Brain microvascular endothelial cell (primary cell): Measurements from ENCODE around the gene CWC22.

Source experiments
- DNase-seq: peaks from one replicate; pipeline ENCODE4 v3.0.0-alpha.2; 2020
- H3K27ac ChIP-seq: fragments of 250-450 bp; sonication (Bioruptor Pico); 2 replicates; pipeline ENCODE4 v1.5.1; 2020; ENCODE audit warnings: mild to moderate bottlenecking, moderate library complexity
- H3K27me3 ChIP-seq: fragments of 250-450 bp; sonication (Bioruptor Pico); replicated peaks from 2 replicates; pipeline ENCODE4 v1.5.1; 2020; ENCODE audit warnings: mild to moderate bottlenecking
- H3K36me3 ChIP-seq: fragments of 250-450 bp; sonication (Bioruptor Pico); replicated peaks from 2 replicates; pipeline ENCODE4 v1.5.1; 2020; ENCODE audit warnings: mild to moderate bottlenecking
- H3K4me3 ChIP-seq: 2 replicates; pipeline ENCODE4 v1.5.1; 2011; ENCODE audit warnings: low read depth, mild to moderate bottlenecking, control low read depth, low read length, moderate library complexity
- CTCF ChIP-seq: IDR thresholded peaks from 2 replicates; pipeline ENCODE4 v1.5.1; 2011; ENCODE audit warnings: low read depth, mild to moderate bottlenecking, moderate library complexity, low read length, control low read depth, inconsistent platforms; ENCODE audit errors: missing control alignments
- in situ Hi-C: cut with HindIII; loops from 2 replicates; pipeline ENCODE4 v1.10.0; 2017; ENCODE audit warnings: low sequenced_read_pairs, low pct_ligation_motif_present

CWC22 gene

DNA sequence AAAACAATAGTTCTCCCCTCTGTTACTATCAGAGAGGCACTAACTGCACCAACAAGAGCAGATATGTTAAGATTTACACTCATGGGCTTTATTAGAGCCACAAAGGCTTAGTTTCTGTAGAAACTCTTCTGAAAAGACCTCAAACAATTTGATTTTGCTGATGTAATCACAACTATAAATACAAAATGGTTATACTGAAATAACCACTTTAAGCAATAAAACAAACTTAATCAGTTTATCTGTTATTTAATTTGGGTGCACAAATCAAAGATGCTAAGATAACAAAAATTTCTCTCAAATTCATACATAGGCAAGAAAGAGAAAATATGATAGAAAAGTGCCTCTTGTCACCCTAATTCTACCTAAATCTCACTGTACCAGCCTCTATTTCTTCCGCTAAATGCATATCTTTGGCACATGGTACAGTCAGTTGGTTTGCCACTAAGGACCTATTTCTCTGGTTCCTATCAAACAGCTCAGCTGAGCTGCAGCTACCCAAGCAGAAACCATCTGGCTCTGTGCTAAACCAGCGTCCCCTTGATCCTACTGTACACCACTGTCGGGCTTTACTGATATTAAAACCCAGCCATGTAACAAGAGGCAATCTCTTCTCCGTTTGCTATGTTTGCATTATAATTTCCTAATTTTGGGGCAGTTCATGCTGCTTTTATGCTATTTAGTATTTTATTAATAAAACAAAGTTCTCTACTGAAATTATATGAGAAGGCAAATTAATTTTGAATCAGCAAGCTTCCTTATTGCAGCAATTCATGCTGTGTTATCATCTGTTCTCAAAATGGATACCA lies 60.1 kb downstream of the CWC22 start:
- H3K27me3 ChIP-seq, result no peaks in the 10 kb centered on the region

GRCh38 chr2:179946346-179946745 lies 60.8 kb downstream of the CWC22 start:
- no peaks in the 10 kb centered on the region for H3K27me3 ChIP-seq
- DNase-seq, result no peak
- no peak overlapping the region for H3K4me3 ChIP-seq
- in situ Hi-C loops, result no loop called here
- peaks cover 14% of the 10 kb centered on the region for H3K36me3 ChIP-seq
- TF ChIP-seq CTCF, result no peak
- no peak overlapping the region for H3K27ac ChIP-seq

More for the DNA sequence above, 60.1 kb downstream of the CWC22 start:
- in situ Hi-C loops, result no loop called here
- DNase-seq, result no peak
- Histone ChIP-seq H3K27ac (no peak overlapping the region), H3K36me3 (peaks cover 19% of the 10 kb centered on the region), H3K4me3 (no peak overlapping the region)
- no peak for TF ChIP-seq CTCF

GRCh38 chr2:179939259-179939658 lies 67.8 kb downstream of the CWC22 start:
- DNase-seq, result no peak
- Histone ChIP-seq H3K27ac (no peak overlapping the region), H3K36me3 (no peaks in the 10 kb centered on the region), H3K4me3 (no peak overlapping the region), H3K27me3 (no peaks in the 10 kb centered on the region)
- TF ChIP-seq CTCF, result no peak
- in situ Hi-C loops, result no loop called here

- Histone ChIP-seq H3K36me3 (no peaks in the 10 kb centered on the region), H3K4me3 (no peak overlapping the region), H3K27me3 (no peaks in the 10 kb centered on the region), H3K27ac (no peak overlapping the region)
- in situ Hi-C loops, result no loop called here
- TF ChIP-seq CTCF, result no peak
- no peak for DNase-seq
Measured at GRCh38 chr2:179938026-179938425, 69.1 kb downstream of the CWC22 start.

GRCh38 chr2:179936654-179937053 lies 70.4 kb downstream of the CWC22 start:
- Histone ChIP-seq H3K36me3 (no peaks in the 10 kb centered on the region), H3K4me3 (no peak overlapping the region), H3K27ac (no peak overlapping the region), H3K27me3 (no peaks in the 10 kb centered on the region)
- TF ChIP-seq CTCF, result peak; percentile 71
- no peak for DNase-seq
- in situ Hi-C loops, result no loop called here

GRCh38 chr2:179936141-179936540 lies 71.0 kb downstream of the CWC22 start:
- in situ Hi-C loops, result no loop called here
- no peak for DNase-seq
- no peak overlapping the region for H3K4me3 ChIP-seq

More at GRCh38 chr2:179936141-179936540, 71.0 kb downstream of the CWC22 start:
- Histone ChIP-seq H3K27ac (no peak overlapping the region), H3K36me3 (no peaks in the 10 kb centered on the region), H3K27me3 (no peaks in the 10 kb centered on the region)
- no peak for TF ChIP-seq CTCF
